Keratinocyte (primary cell): ENCODE measurements around the gene GGCX. TPM values are rescaled to one million over a fixed set of nuclear protein-coding genes. Genes with fewer than 3 reads are reported as not detected.
A peak's percentile ranks its signal among the peaks of the same experiment; 100 is the strongest.

Source experiments
- DNase-seq: peaks from one replicate; pipeline ENCODE4 v3.0.0-alpha.2; 2011; ENCODE audit warnings: low read depth, missing footprints, low spot score
- FAIRE-seq: peaks from 2 replicates; lab custom pipeline; 2011; peaks lifted over from hg19 to GRCh38; lab: Jason Lieb, UNC
- H2AFZ ChIP-seq: 2 replicates; pipeline ENCODE4 v1.6.0; 2012; ENCODE audit warnings: low read length, control low read depth, inconsistent platforms; ENCODE audit not compliant: control insufficient read depth
- H3K27ac ChIP-seq: 2 replicates; pipeline ENCODE4 v1.5.1; 2011; ENCODE audit warnings: low read length; ENCODE audit not compliant: control insufficient read depth, insufficient read depth
- H3K27me3 ChIP-seq: 3 replicates; pipeline ENCODE4 v1.6.0; 2011; ENCODE audit warnings: low read length; ENCODE audit not compliant: control insufficient read depth, insufficient read depth; ENCODE audit errors: extremely low read depth
- H3K36me3 ChIP-seq, 2 experiments: 2 replicates in 1 of 2; 3 replicates in 1 of 2; pipeline ENCODE4 v1.5.1; 2011; ENCODE audit warnings: low read length in 2 of 2, mild to moderate bottlenecking in 1 of 2; ENCODE audit not compliant: control insufficient read depth in 2 of 2, insufficient read depth in 2 of 2; ENCODE audit errors: extremely low read depth in 1 of 2
- H3K4me1 ChIP-seq: 3 replicates; pipeline ENCODE4 v1.5.1; 2011; ENCODE audit warnings: low read length; ENCODE audit not compliant: control insufficient read depth, insufficient read depth; ENCODE audit errors: extremely low read depth
- H3K4me2 ChIP-seq: 3 replicates; pipeline ENCODE4 v1.6.0; 2011; ENCODE audit warnings: low read depth, low read length; ENCODE audit not compliant: control insufficient read depth, insufficient read depth; ENCODE audit errors: extremely low read depth
- H3K4me3 ChIP-seq, 3 experiments: fragments of 200-600 bp in 1 of 3; sonication (generic) in 1 of 3; 2 replicates in 2 of 3; 3 replicates in 1 of 3; pipeline ENCODE4 v1.5.1; 2011 to 2016; ENCODE audit warnings: low read length in 3 of 3, mild to moderate bottlenecking in 3 of 3, control low read depth in 2 of 3, inconsistent platforms in 1 of 3, low read depth in 1 of 3, mixed read lengths in 1 of 3, mixed run types in 1 of 3, moderate library complexity in 1 of 3; ENCODE audit not compliant: control insufficient read depth in 2 of 3, insufficient read depth in 2 of 3; ENCODE audit errors: extremely low read depth in 1 of 3
- H3K79me2 ChIP-seq: 2 replicates; pipeline ENCODE4 v1.6.0; 2012; ENCODE audit warnings: low read length; ENCODE audit not compliant: control insufficient read depth, insufficient read depth
- H3K9ac ChIP-seq: 3 replicates; pipeline ENCODE4 v1.6.0; 2011; ENCODE audit warnings: low read length; ENCODE audit not compliant: control insufficient read depth, insufficient read depth; ENCODE audit errors: extremely low read depth
- H3K9me1 ChIP-seq: 3 replicates; pipeline ENCODE4 v1.6.0; 2011; ENCODE audit warnings: low read length; ENCODE audit not compliant: control insufficient read depth, insufficient read depth; ENCODE audit errors: extremely low read depth
- H3K9me3 ChIP-seq: 2 replicates; pipeline ENCODE4 v1.5.1; 2012; ENCODE audit warnings: low read depth, low read length; ENCODE audit not compliant: control insufficient read depth
- H4K20me1 ChIP-seq: 3 replicates; pipeline ENCODE4 v1.6.0; 2011; ENCODE audit warnings: low read length; ENCODE audit not compliant: control insufficient read depth, insufficient read depth; ENCODE audit errors: extremely low read depth
- CTCF ChIP-seq, 3 experiments: IDR thresholded peaks in 1 of 3; conservative IDR thresholded peaks in 1 of 3; optimal IDR thresholded peaks in 1 of 3; 2 replicates in 2 of 3; 3 replicates in 1 of 3; pipeline versions ENCODE3 to v1.5.1; 2011; ENCODE audit warnings: low read length in 3 of 3, mild to moderate bottlenecking in 3 of 3, moderate library complexity in 2 of 3, control low read depth in 1 of 3, inconsistent platforms in 1 of 3; ENCODE audit not compliant: insufficient read depth in 2 of 3; ENCODE audit errors: extremely low read depth in 1 of 3
- EZH2 ChIP-seq: IDR thresholded peaks from one replicate; pipeline ENCODE4 v1.6.1; 2012; ENCODE audit warnings: inconsistent platforms, mild to moderate bottlenecking, low read length, moderate library complexity
- dilution Hi-C: fragments of 300-500 bp; cut with MboI; formaldehyde crosslinking; loops from one replicate; pipeline ENCODE4 v1.7.0; 2020; ENCODE audit warnings: low sequenced_read_pairs; ENCODE audit not compliant: extremely low pct_ligation_motif_present
- polyA plus RNA-seq, 5 experiments: library from polyadenylated mRNA; depleted of rRNA in 3 of 5; stranded (reverse) in 3 of 5; stranded (forward) in 1 of 5; unstranded in 1 of 5; fragments of >200 nt; gene quantifications; 1 replicate in 1 of 5; 2 replicates in 3 of 5; 3 replicates in 1 of 5; pipeline versions ENCODE4 v1.2.1 to v1.2.3, GENCODE V29; 2011 to 2012; ENCODE audit warnings: missing spikeins in 2 of 5, low read depth in 1 of 5, low replicate concordance in 1 of 5

The GGCX gene
- polyA plus RNA-seq, 1 donor (not counting 4 experiments of a cell fraction or from before 2014, with no cell fraction given), result 34.3 TPM

- H3K27me3 ChIP-seq, result no peaks in the 10 kb centered on the region
- no peaks in the 10 kb centered on the region for H4K20me1 ChIP-seq
- H3K4me2 ChIP-seq, result peak overlapping the region; percentile 93
- peaks cover 19% of the 10 kb centered on the region for H3K79me2 ChIP-seq
- peaks cover 7 to 26% of the 10 kb centered on the region in 2 experiments for H3K36me3 ChIP-seq
- H3K9me1 ChIP-seq, result no peaks in the 10 kb centered on the region
- no peaks in the 10 kb centered on the region for H3K9me3 ChIP-seq
- H3K27ac ChIP-seq, result peak overlapping the region; percentile 91
- FAIRE-seq, result no peak
- peak overlapping the region; percentile 92 for H2AFZ ChIP-seq
- dilution Hi-C loops, result no loop called here
- peak overlapping the region; percentile 85 to 98 (median 87) for H3K4me3 ChIP-seq
- peaks cover 16% of the 10 kb centered on the region for H3K4me1 ChIP-seq
- H3K9ac ChIP-seq, result peak overlapping the region; percentile 89
- DNase-seq, result no peak
- TF ChIP-seq CTCF (optimal IDR thresholded peaks at IDR 0.05 in 1 of 3, IDR thresholded peaks at IDR 0.05 in 1 of 3, conservative IDR thresholded peaks at IDR 0.05 in 1 of 3; ENCODE audit: extremely low read depth in 1 of 3, insufficient read depth in 2 of 3, low read length in 3 of 3) (no peak), EZH2 (no peak)
These were observed 34.7 kb upstream of the GGCX start for GRCh38 chr2:85596026-85596333.

GRCh38 chr2:85595301-85596025 is 34.2 kb upstream of the GGCX start, which contains the start of gene RNF181:
Gene RNF181 (plus strand): TSS chr2:85595745. CDS start chr2:85595764, 19 bp downstream.
- Histone ChIP-seq H3K27me3 (no peaks in the 10 kb centered on the region), H3K4me1 (peaks cover 21% of the 10 kb centered on the region), H3K79me2 (peaks cover 19% of the 10 kb centered on the region), H3K9me1 (no peaks in the 10 kb centered on the region), H4K20me1 (no peaks in the 10 kb centered on the region), H3K4me2 (peak within 1 kb of the TSS; percentile 94), H3K27ac (peak within 1 kb of the TSS; percentile 91), H3K4me3 (peak within 1 kb of the TSS; percentile 85 to 98 (median 87)), H3K36me3 (peaks cover 7 to 26% of the 10 kb centered on the region in 2 experiments), H2AFZ (peak within 1 kb of the TSS; percentile 93), H3K9ac (peak within 1 kb of the TSS; percentile 89), H3K9me3 (no peaks in the 10 kb centered on the region)
- FAIRE-seq, result peak; percentile 89
- DNase-seq, result peak; percentile 95
- TF ChIP-seq EZH2, result no peak
- no peak for TF ChIP-seq CTCF (optimal IDR thresholded peaks at IDR 0.05 in 1 of 3, IDR thresholded peaks at IDR 0.05 in 1 of 3, conservative IDR thresholded peaks at IDR 0.05 in 1 of 3; ENCODE audit: extremely low read depth in 1 of 3, insufficient read depth in 2 of 3, low read length in 3 of 3)
- dilution Hi-C loops, result no loop called here
